ENCODE measurements around the gene SHMT2.
A peak's percentile ranks its signal among the peaks of the same experiment; 100 is the strongest.

Gene SHMT2

DNA sequence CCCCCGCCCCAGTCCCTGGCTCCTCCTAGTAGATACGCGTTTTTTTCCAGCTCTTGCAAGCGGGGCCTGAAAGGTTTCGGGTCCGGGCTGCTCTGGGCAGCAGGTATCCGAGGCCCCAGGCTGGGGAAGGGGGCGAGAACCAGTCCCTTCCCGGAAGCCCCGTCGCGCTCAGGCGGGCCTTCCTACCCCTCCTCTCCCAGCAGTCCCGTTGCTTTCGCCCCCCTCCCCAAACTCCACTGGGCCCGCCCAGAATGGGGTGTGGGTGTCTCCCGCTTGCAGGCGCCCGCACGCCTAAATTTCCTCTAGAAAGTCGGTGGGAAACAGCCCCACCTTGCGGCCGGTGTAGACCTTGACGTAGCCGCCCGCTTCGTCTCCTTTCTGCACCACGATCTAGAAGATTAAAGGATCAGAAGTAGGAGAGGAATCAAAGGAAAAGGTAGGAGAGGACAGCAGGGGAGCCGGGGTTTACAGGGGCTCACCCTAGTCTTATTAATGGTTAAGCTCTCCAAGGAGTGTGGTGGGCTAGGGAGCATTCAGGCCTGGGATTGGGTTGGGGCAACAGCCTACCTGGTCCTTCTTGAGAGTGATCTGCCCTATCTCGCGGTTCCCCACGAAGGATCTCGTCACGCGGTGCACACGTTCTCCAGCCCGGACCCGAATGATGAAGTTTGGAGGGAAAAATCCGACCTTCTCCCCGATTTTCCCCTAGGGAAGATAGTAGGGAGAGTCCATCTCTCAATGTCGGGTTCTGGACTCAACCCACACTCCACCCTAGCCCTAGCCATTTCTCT, 14.2 kb downstream of the SHMT2 start:
- Histone ChIP-seq H3K4me1 (ENCODE audit: insufficient read depth, insufficient read length) (peaks cover 22% of the 10 kb centered on the region), H3K27me3 (ENCODE audit: insufficient read depth, insufficient read length) (peaks cover 51% of the 10 kb centered on the region), H3K9ac (ENCODE audit: insufficient read length, low read depth) (peak overlapping the region; percentile 76)

DNA sequence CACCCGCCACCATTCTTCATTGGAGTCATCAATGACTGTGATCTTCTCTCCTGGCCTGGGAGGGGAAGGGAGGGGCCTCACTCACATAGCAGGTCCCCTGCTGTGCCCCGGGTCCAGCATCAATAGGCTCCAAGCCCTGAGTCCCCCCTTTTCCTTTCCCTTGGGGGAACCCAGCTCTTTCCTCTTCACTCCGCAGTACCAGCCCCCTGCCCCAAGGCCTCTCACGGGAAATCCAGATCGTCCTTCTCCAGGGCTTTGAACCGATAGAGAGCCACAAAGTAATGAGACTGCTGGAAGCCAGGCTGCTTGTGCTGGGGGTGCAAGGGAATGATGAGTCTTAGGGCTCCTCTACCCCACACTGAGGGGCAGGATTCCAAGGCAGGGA, 14.8 kb downstream of the SHMT2 start:
- Histone ChIP-seq H3K4me3 (ENCODE audit: insufficient read length, low read depth) (no peak overlapping the region), H3K9me3 (ENCODE audit: insufficient read depth, low read length) (no peaks in the 10 kb centered on the region; the same call in 1 of the 2 replicates), H3K4me1 (ENCODE audit: insufficient read depth, insufficient read length) (peaks cover 22% of the 10 kb centered on the region), H3K9ac (ENCODE audit: insufficient read length, low read depth) (no peak overlapping the region), H3K36me3 (ENCODE audit: insufficient read depth, insufficient read length, low read length) (no peaks in the 10 kb centered on the region), H3K27me3 (ENCODE audit: insufficient read depth, insufficient read length) (peaks cover 45% of the 10 kb centered on the region)
- no peak for DNase-seq (ENCODE audit: low read depth, low spot score)
- TF ChIP-seq ZNF274 (IDR thresholded peaks at IDR 0.05; ENCODE audit: low read depth, low read length) = no peak
- TF ChIP-seq YY1 (IDR thresholded peaks at IDR 0.05; ENCODE audit: insufficient read depth, insufficient read length) = no peak
- no peak for TF ChIP-seq SUZ12 (IDR thresholded peaks at IDR 0.05; ENCODE audit: extremely low read depth, insufficient read depth, insufficient read length)

More for the DNA sequence above, 14.2 kb downstream of the SHMT2 start:
- TF ChIP-seq SUZ12 (IDR thresholded peaks at IDR 0.05; ENCODE audit: extremely low read depth, insufficient read depth, insufficient read length) = no peak
- TF ChIP-seq YY1 (IDR thresholded peaks at IDR 0.05; ENCODE audit: insufficient read depth, insufficient read length) = no peak
- TF ChIP-seq ZNF274 (IDR thresholded peaks at IDR 0.05; ENCODE audit: low read depth, low read length) = no peak
- Histone ChIP-seq H3K9me3 (ENCODE audit: insufficient read depth, low read length) (no peaks in the 10 kb centered on the region; the same call in 1 of the 2 replicates), H3K4me3 (ENCODE audit: insufficient read length, low read depth) (peak overlapping the region; percentile 48), H3K36me3 (ENCODE audit: insufficient read depth, insufficient read length, low read length) (no peaks in the 10 kb centered on the region)
- peak; percentile 77 for DNase-seq (ENCODE audit: low read depth, low spot score)

DNA sequence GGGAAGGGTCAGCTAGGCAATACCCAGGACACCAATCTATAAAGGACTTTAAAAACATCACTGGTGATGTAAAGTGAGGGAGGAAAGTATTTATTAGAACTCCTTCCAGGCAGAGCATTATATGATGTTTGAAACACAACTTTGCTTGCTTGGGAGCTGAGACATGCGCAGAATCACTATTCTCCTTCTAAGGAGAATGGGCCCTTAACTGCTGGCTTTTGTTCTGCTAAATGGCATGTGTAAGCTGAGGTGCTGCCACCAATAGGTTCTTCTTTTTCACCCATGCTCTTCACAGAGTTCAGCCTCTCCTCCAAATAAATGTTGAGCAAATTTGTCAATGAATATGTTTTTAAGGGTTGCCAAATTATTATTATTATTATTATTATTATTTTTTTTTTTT, 17.5 kb downstream of the SHMT2 start:
- TF ChIP-seq SUZ12 (IDR thresholded peaks at IDR 0.05; ENCODE audit: extremely low read depth, insufficient read depth, insufficient read length) (no peak), YY1 (IDR thresholded peaks at IDR 0.05; ENCODE audit: insufficient read depth, insufficient read length) (no peak), ZNF274 (IDR thresholded peaks at IDR 0.05; ENCODE audit: low read depth, low read length) (no peak)
- H3K4me3 ChIP-seq (ENCODE audit: insufficient read length, low read depth) = no peak overlapping the region
- no peaks in the 10 kb centered on the region for H3K36me3 ChIP-seq (ENCODE audit: insufficient read depth, insufficient read length, low read length)
- peaks cover 18% of the 10 kb centered on the region for H3K27me3 ChIP-seq (ENCODE audit: insufficient read depth, insufficient read length)
- no peak overlapping the region for H3K9ac ChIP-seq (ENCODE audit: insufficient read length, low read depth)
- peaks cover 12% of the 10 kb centered on the region for H3K4me1 ChIP-seq (ENCODE audit: insufficient read depth, insufficient read length)
- H3K9me3 ChIP-seq (ENCODE audit: insufficient read depth, low read length) = no peaks in the 10 kb centered on the region; the same call in 1 of the 2 replicates
- DNase-seq (ENCODE audit: low read depth, low spot score) = peak; percentile 86

DNA sequence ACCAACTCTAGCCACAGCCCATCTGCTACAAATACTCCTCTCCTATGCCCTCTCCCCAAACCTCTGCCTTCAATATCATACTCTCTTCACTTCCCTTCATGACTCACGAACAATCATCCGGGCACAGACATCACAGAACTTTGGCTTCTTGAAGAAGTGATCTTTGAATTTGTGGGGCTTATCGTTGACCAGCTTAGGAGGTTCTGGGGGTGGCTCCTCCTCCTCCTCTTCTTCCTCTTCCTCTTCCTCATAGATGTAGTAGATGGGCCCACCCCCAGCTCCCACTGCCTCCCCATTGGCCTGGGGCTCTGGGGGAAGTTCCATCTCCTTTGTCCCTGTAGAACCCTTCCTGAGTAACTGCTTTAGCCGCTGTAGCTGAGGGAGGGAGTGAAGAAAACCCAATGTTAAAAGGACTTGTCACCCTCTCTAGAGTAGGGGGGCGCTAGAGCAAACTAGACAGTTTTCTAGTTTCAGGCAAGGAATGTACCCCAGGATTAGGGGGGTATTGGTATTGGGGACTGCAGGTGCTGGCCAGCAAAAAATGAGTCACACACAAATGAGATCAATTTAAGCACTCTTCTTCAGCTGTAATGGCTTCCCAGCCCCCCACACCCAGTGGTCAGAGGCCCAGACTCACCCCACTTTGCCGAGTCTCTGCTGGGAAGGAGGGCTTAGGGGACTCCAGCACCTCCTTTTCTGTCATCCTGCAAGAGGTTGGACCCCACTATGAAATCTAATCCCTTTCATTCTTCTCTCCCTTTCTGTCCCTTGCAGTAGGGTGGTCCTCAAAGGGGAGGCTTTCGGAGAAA, 19.6 kb downstream of the SHMT2 start:
- TF ChIP-seq SUZ12 (IDR thresholded peaks at IDR 0.05; ENCODE audit: extremely low read depth, insufficient read depth, insufficient read length) (no peak), YY1 (IDR thresholded peaks at IDR 0.05; ENCODE audit: insufficient read depth, insufficient read length) (no peak), ZNF274 (IDR thresholded peaks at IDR 0.05; ENCODE audit: low read depth, low read length) (no peak)
- Histone ChIP-seq H3K4me1 (ENCODE audit: insufficient read depth, insufficient read length) (peaks cover 2% of the 10 kb centered on the region), H3K4me3 (ENCODE audit: insufficient read length, low read depth) (no peak overlapping the region), H3K27me3 (ENCODE audit: insufficient read depth, insufficient read length) (peaks cover 2% of the 10 kb centered on the region), H3K9ac (ENCODE audit: insufficient read length, low read depth) (no peak overlapping the region), H3K36me3 (ENCODE audit: insufficient read depth, insufficient read length, low read length) (no peaks in the 10 kb centered on the region), H3K9me3 (ENCODE audit: insufficient read depth, low read length) (no peaks in the 10 kb centered on the region)
- DNase-seq (ENCODE audit: low read depth, low spot score) = no peak

DNA sequence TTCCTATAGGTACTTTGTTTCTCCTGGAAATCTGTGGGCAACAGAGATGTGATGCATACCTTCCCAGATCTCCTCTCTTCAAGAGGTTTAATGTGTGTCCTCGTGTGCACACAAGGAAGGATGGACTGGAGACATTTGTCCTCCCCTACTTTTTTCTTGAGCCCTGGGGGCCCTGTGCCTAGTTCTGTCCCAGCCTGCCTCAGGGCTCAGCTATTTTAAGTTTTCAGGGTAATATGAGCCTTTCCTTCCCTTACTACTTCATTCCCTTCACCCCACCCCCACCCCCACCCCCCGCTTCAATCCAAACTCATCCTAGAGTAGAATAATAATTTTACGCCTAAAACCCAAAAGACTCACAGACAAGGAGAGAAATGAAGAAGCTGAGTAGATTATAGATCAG, 21.0 kb downstream of the SHMT2 start:
- TF ChIP-seq YY1 (IDR thresholded peaks at IDR 0.05; ENCODE audit: insufficient read depth, insufficient read length) (no peak), ZNF274 (IDR thresholded peaks at IDR 0.05; ENCODE audit: low read depth, low read length) (no peak), SUZ12 (IDR thresholded peaks at IDR 0.05; ENCODE audit: extremely low read depth, insufficient read depth, insufficient read length) (no peak)
- Histone ChIP-seq H3K9ac (ENCODE audit: insufficient read length, low read depth) (no peak overlapping the region), H3K27me3 (ENCODE audit: insufficient read depth, insufficient read length) (no peaks in the 10 kb centered on the region), H3K9me3 (ENCODE audit: insufficient read depth, low read length) (no peaks in the 10 kb centered on the region), H3K4me3 (ENCODE audit: insufficient read length, low read depth) (no peak overlapping the region), H3K4me1 (ENCODE audit: insufficient read depth, insufficient read length) (no peaks in the 10 kb centered on the region), H3K36me3 (ENCODE audit: insufficient read depth, insufficient read length, low read length) (peaks cover 7% of the 10 kb centered on the region)
- DNase-seq (ENCODE audit: low read depth, low spot score) = no peak

DNA sequence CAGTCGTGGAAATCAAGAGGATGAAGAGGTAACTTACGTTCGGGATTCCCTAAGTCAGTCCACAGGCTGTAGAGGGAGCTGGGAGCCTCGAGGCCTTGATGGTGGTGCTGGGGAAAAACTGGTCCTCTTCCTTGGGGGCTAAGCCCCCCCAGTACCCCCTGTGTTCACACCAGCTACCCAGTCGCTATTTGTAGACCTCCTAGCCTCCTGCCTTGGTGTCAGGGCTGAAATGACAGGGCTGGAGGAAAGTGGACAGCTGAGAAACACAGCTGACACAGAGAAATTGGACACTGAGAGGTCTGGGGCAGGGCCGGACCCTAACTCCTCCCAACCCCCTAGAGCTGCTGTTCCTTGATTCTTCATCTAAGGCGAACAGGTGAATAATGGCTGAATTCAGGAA, 21.4 kb downstream of the SHMT2 start, which contains the start of gene STAC3:
STAC3 (minus strand) TSS at position 232 of the 400 bp plus-strand sequence. CDS start 1,551 bp downstream, outside the sequence.
- TF ChIP-seq SUZ12 (IDR thresholded peaks at IDR 0.05; ENCODE audit: extremely low read depth, insufficient read depth, insufficient read length) (no peak), YY1 (IDR thresholded peaks at IDR 0.05; ENCODE audit: insufficient read depth, insufficient read length) (no peak), ZNF274 (IDR thresholded peaks at IDR 0.05; ENCODE audit: low read depth, low read length) (no peak)
- no peaks in the 10 kb centered on the region for H3K4me1 ChIP-seq (ENCODE audit: insufficient read depth, insufficient read length)
- no peaks in the 10 kb centered on the region for H3K9me3 ChIP-seq (ENCODE audit: insufficient read depth, low read length)
- no peak within 1 kb of the TSS for H3K4me3 ChIP-seq (ENCODE audit: insufficient read length, low read depth)
- H3K27me3 ChIP-seq (ENCODE audit: insufficient read depth, insufficient read length) = no peaks in the 10 kb centered on the region
- no peak within 1 kb of the TSS for H3K9ac ChIP-seq (ENCODE audit: insufficient read length, low read depth)
- no peak for DNase-seq (ENCODE audit: low read depth, low spot score)
- peaks cover 11% of the 10 kb centered on the region for H3K36me3 ChIP-seq (ENCODE audit: insufficient read depth, insufficient read length, low read length)

All from NT2/D1 (cell line).